Left ventricle myocardium inferior (tissue), 1 donor: ENCODE data around the gene OR4Q3. TPM values are rescaled to one million over a fixed set of nuclear protein-coding genes. Genes with fewer than 3 reads are reported as not detected.
"Not testable (repeated sequence)": the region's sequence is repeated elsewhere in the genome, so short reads cannot be mapped to it uniquely, and the experiment has no call there.

Source experiments
- DNase-seq: peaks from one replicate; pipeline ENCODE4 v3.0.0-alpha.2; 2020
- H3K27ac ChIP-seq: fragments of 200-600 bp; replicated peaks from 2 replicates; pipeline ENCODE4 v1.8.0; 2021
- H3K27me3 ChIP-seq: fragments of 200-600 bp; 2 replicates; pipeline ENCODE4 v1.8.0; 2021; ENCODE audit warnings: low read depth
- H3K36me3 ChIP-seq: fragments of 200-600 bp; 2 replicates; pipeline ENCODE4 v1.8.0; 2021
- H3K4me1 ChIP-seq: fragments of 200-600 bp; 2 replicates; pipeline ENCODE4 v1.8.0; 2021
- H3K4me3 ChIP-seq: fragments of 200-600 bp; 2 replicates; pipeline ENCODE4 v1.8.0; 2021; ENCODE audit warnings: mild to moderate bottlenecking, moderate library complexity
- H3K9me3 ChIP-seq: fragments of 200-600 bp; replicated peaks from 2 replicates; pipeline ENCODE4 v1.8.0; 2021
- intact Hi-C: fragments of 100-400 bp; cut with micrococcal nuclease; formaldehyde crosslinking; loops from one replicate; pipeline ENCODE4 v1.11.0; 2022
- long read RNA-seq: library from polyadenylated mRNA; unstranded; transcript quantifications from one replicate; pipeline ENCODE4 v2.0.0, GENCODE V29; 2021
- total RNA-seq: library from RNA; stranded (reverse); fragmentation: NEBNext Ultra II Directional; extraction: Animal tissue kit (Norgen Biotek cat#: 25700); gene quantifications from one replicate; pipeline ENCODE4 v1.2.1, GENCODE V29; 2021
- TF ChIP-seq, protein P1 (sequence below): fragments of 200-600 bp; IDR thresholded peaks from 2 replicates; pipeline ENCODE4 v1.8.0; 2021; ENCODE audit warnings: antibody characterized with exemption, mild to moderate bottlenecking, borderline replicate concordance
- donor health status: DM: no; HTN: yes; CAD: no; lungs with severe emphysema.

OR4Q3 gene
- not detected for total RNA-seq
- long read RNA-seq = 0 reads

DNA sequence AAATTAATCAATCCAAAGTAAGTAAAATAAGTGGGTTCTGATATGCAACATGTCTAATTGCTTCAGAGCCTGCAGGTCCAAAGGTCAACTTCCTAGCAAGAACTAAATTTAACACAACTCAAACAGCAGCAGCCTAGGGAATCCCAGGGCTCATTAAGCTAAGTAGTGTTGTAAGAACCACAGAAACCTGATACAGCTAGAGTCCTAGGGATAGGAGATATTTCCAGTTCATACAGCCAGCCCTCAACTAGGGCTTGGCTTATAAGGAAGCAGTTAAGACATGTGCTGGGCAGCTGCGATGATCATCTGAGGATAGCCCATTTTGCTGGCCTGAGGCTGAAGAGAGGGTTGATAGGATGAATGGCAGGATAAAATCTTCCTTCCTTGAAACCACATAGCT lies at the start of gene OR4Q3:
Gene OR4Q3 (plus strand): TSS at position 316 of the 400 bp plus-strand sequence.
- intact Hi-C loops = no loop called here
- DNase-seq = no peak
- H3K4me3 ChIP-seq = no peak within 1 kb of the TSS
- H3K27ac ChIP-seq = no peak within 1 kb of the TSS
- peaks cover 19% of the 10 kb centered on the region for H3K9me3 ChIP-seq
- H3K36me3 ChIP-seq = no peaks in the 10 kb centered on the region
- H3K27me3 ChIP-seq = no peaks in the 10 kb centered on the region
- no peaks in the 10 kb centered on the region for H3K4me1 ChIP-seq
- TF ChIP-seq, protein P1, sequence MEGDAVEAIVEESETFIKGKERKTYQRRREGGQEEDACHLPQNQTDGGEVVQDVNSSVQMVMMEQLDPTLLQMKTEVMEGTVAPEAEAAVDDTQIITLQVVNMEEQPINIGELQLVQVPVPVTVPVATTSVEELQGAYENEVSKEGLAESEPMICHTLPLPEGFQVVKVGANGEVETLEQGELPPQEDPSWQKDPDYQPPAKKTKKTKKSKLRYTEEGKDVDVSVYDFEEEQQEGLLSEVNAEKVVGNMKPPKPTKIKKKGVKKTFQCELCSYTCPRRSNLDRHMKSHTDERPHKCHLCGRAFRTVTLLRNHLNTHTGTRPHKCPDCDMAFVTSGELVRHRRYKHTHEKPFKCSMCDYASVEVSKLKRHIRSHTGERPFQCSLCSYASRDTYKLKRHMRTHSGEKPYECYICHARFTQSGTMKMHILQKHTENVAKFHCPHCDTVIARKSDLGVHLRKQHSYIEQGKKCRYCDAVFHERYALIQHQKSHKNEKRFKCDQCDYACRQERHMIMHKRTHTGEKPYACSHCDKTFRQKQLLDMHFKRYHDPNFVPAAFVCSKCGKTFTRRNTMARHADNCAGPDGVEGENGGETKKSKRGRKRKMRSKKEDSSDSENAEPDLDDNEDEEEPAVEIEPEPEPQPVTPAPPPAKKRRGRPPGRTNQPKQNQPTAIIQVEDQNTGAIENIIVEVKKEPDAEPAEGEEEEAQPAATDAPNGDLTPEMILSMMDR = no peak

DNA sequence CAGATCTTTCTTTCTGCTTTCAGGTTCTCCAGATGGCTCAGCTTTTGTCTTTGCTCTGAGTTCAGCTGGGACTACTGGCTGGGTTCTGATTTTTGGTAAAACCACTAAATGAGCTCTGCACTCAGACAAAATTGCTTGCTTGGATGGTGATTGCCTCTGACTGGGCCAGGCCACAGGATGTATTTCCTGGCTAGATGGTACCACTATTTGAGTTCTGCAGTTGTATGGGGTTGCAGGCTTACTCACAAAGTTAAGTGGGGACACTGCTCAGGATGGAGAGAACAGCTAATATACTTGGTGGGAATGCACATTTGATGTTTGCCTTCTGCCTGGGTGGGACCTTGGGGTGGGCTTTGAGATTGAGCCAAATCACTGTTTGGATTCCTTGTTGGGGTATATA lies 14.0 kb upstream of the OR4Q3 start:
- Histone ChIP-seq H3K9me3 (peaks cover 56% of the 10 kb centered on the region), H3K27ac (no peak overlapping the region), H3K36me3 (no peaks in the 10 kb centered on the region), H3K4me1 (no peaks in the 10 kb centered on the region), H3K4me3 (no peak overlapping the region), H3K27me3 (no peaks in the 10 kb centered on the region)
- DNase-seq = no peak
- intact Hi-C loops = no loop called here
- TF ChIP-seq, protein P1 = no peak

DNA sequence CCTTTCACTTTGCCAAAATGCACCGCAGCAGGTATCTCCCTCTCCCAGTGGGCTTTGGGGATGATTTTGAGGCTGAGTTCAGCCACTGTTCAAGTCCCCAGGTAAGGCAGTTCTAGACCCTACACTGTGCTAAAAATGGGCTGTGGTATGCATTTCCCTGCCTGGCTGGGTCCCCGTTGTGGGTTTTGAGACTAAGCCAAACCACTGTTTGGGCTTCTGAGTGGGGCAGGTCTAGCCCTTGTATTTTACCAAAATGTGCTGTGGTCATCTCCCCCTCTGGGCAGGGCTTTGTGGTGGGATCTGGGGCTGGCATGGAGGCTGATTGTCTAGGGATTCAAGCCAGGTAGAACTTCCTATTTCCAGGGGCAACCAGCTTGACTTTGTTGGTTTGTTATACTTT lies 13.6 kb upstream of the OR4Q3 start:
- no peak overlapping the region for H3K4me3 ChIP-seq
- peaks cover 56% of the 10 kb centered on the region for H3K9me3 ChIP-seq
- H3K27me3 ChIP-seq = no peaks in the 10 kb centered on the region
- H3K36me3 ChIP-seq = no peaks in the 10 kb centered on the region
- intact Hi-C loops = no loop called here
- no peaks in the 10 kb centered on the region for H3K4me1 ChIP-seq
- no peak overlapping the region for H3K27ac ChIP-seq
- TF ChIP-seq, protein P1 = no peak
- no peak for DNase-seq

DNA sequence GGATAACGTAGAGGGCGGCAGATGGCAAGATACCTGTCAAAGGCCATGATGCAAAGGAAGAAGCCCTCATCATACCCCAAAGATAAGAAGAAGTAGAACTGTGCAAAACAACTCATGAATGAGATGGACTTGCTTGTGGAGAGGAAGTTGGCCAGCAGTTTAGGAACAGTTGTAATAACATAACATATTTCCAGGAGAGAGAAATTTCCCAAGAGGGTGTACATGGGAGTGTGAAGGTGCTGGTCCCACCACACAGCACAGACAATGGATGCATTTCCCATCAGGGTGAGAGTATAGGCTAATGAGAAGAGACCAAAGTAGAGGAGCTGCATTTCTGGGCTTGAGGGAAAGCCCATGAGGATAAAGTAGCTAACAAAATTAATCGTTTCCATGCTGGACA lies 9.5 kb upstream of the OR4Q3 start:
- DNase-seq, H3K4me1 ChIP-seq, intact Hi-C loops, H3K27me3 ChIP-seq, H3K27ac ChIP-seq, H3K4me3 ChIP-seq, H3K36me3 ChIP-seq: not testable (repeated sequence)
- H3K9me3 ChIP-seq = peaks cover 39% of the 10 kb centered on the region

DNA sequence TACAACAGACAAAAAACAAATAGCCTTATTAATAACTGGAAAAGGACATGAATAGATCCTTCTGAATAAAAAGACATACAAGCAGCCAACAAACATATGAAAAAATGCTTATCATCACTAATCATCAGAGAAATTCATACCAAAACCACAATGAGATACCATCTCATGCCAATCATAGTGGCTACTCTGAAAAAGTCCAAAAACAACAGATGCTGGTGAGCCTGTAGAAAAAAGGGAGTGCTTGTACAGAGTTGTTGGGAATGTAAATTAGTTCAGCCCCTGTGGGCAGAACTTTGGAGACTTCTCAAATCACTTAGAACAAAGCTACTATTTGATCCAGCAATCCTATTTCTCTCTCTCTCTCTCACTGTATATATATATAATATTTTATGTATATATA lies 8.9 kb downstream of the OR4Q3 start:
- H3K27me3 ChIP-seq, DNase-seq, H3K27ac ChIP-seq, H3K4me1 ChIP-seq, H3K36me3 ChIP-seq, H3K4me3 ChIP-seq, H3K9me3 ChIP-seq, intact Hi-C loops: not testable (repeated sequence)

DNA sequence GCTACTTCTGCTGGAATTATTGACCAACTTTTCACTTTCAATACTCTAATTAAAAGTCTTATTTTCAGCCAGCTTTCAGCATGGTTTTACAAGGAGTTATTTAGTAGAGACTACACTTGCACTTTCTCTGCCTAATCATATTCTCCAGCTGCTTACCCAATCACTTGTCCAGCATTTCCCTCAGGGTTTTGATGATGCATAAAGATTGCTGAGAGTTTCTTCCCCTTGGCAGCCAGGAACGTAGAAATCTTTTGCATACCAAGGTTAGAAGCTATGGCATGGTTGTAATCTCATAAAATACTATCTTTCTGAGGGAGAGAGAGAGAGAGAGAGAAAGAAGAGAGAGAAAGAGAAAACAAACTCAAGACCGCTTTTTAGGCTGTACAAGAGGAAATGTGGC lies 10.8 kb downstream of the OR4Q3 start:
- no peak for DNase-seq

DNA sequence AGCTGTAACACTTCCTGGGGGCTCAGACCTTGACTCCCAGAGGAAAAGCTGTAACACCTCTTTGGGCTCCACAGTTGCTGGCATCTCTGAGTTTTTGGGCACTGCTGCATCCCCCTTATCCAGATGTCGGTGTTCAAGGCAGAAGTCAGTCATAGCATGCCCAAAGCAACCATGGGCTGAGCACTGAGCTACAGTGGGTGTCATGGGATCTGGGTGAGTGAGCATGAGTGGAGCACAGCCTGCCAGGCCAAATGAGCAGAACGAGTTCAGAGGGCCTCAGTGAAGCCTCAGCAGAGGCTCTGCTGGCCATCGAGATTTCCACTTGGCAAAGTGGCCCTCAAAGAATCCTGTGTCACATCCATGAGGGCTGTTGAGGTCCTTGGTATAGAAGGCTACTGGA lies 28.1 kb downstream of the OR4Q3 start:
- DNase-seq, H3K4me1 ChIP-seq, H3K27ac ChIP-seq, H3K27me3 ChIP-seq, H3K4me3 ChIP-seq, intact Hi-C loops, H3K36me3 ChIP-seq: not testable (repeated sequence)
- H3K9me3 ChIP-seq = peaks cover 18% of the 10 kb centered on the region

More for the DNA sequence above, 10.8 kb downstream of the OR4Q3 start:
- H3K4me3 ChIP-seq = no peak overlapping the region
- TF ChIP-seq, protein P1 = no peak
- H3K27me3 ChIP-seq = no peaks in the 10 kb centered on the region
- H3K9me3 ChIP-seq = no peaks in the 10 kb centered on the region
- intact Hi-C loops = no loop called here
- H3K27ac ChIP-seq = no peak overlapping the region
- no peaks in the 10 kb centered on the region for H3K4me1 ChIP-seq
- no peaks in the 10 kb centered on the region for H3K36me3 ChIP-seq
